Activated gamma-delta T cell (primary cell): ENCODE measurements around the gene CCDC106.
A peak's percentile ranks its signal among the peaks of the same experiment; 100 is the strongest.

Source experiments
- DNase-seq: peaks from one replicate; lab custom pipeline; 2025; lab: John Stamatoyannopoulos, UW

Gene CCDC106

GRCh38 chr19:55635856-55636440 lies 12.1 kb upstream of the CCDC106 start:
- no peak for DNase-seq

DNA sequence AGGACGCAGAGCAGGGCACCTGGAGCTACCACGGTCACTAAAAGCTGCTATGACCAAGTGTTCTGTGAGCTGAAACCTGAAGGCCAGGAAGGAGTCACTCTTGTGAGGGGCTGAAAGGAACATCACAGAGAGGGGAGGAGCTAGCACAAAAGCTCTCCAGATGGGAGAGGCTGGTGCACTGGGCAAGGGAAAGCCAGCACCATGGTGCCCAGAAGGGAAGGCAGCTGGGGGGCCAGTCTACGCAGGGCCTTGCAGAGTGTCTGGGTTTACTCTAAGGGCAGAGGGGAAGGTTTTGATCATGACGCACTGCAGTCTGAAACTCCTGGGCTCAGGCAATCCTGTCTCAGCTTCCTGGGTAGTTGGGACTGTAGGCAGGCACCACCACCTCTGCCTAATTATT lies 11.3 kb upstream of the CCDC106 start:
- no peak for DNase-seq

DNA sequence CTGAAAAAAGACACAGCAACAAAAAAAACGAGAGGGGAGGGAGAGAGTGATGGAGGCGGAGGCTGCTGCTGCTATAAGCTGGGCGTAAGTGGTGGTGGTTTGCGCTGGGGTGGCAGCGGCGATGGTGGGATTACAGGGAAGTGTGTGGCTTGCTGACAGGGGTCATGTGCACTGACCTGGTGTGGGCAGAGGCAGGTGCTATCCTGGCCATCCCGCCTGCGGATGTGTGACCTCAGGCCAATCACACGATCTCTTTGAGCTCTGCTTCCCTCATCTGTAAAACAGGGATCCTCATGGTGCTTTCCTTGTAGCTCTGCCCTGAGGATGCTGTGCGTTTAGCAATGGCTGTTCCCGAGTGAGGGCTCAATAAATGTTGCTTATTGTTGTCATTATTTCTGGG lies 10.5 kb upstream of the CCDC106 start:
- no peak for DNase-seq

DNA sequence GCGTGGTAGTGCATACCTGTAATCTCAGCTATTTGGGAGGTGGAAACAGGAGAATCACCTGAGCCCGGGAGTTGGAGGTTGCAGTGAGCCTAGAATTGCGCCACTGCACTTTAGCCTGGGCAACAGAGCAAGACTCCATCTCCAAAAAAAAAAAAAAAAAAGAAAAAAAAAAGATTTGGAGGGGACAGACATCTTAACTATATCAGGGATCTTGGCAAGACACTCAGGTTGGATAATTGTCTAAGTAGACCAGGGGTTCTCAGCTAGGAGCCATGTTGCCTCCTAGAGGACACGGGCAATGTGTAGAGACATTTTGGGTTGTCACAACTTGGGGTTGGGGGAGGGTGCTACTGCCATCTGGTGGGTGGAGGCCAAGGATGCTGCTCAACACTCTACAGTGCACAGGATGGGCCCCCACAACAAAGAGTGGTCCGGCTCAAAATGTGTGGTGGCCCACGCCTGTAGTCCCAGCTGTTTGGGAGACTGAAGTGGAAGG lies 9.1 kb upstream of the CCDC106 start:
- no peak for DNase-seq

DNA sequence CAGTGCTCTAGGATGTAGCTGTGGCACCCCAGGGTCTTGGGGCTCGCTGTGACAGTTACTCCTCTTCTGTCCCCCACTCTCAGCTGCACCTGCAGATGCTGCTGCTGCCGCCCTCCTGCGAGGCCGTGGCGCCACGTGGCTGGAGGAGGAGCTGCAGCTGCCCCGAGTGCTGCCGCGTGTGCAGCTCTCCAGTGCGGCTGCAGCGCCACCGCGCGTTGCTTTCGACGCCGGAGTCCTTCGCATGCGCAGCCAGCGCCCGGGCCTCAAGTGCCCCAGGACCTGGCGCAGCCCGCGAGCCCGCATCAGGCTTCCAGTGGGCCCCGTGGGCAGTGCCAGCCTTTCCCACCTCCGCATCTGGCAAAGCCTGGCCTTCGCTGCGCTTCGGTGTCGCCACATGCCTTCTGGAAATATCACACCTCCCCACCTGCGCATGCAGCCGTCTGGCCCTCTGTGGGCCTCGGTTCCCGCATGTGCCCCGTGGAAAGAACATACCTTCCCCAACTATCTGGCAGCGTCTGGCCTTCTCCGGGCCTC lies 7.9 kb upstream of the CCDC106 start:
- DNase-seq: peak; percentile 55

GRCh38 chr19:55640577-55641425 lies 7.2 kb upstream of the CCDC106 start, which contains the start of gene ZNF580:
Gene ZNF580, plus strand, starts transcription at chr19:55641002. Its CDS starts 1,507 bp downstream, at chr19:55642509.
- peak; percentile 51 for DNase-seq

GRCh38 chr19:55641426-55642152 lies 6.4 kb upstream of the CCDC106 start:
- DNase-seq: no peak

DNA sequence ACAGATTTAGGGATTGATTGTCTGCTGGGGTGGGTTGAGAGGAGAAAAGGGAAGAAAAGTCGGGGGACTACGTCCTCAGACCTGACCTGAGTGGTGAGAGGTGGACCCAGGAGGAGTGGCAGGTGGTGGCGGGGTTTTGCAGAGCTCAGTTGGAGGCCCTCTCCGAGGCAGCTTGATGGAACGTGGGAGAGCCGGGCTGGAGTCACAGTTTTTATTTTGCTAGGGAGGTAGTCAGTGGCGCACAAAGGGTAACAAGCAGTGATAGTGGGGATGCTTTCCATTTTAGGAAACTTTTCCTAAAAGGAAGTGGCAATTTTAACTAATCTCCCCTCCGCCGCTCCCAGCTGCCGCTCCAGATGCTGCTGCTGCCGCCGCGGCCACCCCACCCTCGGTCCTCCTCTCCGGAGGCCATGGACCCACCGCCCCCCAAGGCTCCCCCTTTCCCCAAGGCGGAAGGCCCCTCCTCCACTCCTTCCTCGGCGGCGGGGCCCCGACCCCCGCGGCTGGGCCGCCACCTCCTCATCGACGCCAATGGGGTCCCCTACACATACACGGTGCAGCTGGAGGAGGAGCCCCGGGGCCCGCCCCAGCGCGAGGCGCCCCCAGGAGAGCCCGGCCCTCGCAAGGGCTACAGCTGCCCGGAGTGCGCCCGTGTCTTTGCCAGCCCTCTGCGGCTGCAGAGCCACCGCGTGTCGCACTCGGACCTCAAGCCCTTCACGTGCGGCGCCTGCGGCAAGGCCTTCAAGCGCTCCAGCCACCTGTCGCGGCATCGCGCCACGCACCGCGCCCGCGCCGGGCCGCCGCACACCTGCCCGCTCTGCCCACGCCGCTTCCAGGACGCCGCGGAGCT lies 5.6 kb upstream of the CCDC106 start:
- no peak for DNase-seq

DNA sequence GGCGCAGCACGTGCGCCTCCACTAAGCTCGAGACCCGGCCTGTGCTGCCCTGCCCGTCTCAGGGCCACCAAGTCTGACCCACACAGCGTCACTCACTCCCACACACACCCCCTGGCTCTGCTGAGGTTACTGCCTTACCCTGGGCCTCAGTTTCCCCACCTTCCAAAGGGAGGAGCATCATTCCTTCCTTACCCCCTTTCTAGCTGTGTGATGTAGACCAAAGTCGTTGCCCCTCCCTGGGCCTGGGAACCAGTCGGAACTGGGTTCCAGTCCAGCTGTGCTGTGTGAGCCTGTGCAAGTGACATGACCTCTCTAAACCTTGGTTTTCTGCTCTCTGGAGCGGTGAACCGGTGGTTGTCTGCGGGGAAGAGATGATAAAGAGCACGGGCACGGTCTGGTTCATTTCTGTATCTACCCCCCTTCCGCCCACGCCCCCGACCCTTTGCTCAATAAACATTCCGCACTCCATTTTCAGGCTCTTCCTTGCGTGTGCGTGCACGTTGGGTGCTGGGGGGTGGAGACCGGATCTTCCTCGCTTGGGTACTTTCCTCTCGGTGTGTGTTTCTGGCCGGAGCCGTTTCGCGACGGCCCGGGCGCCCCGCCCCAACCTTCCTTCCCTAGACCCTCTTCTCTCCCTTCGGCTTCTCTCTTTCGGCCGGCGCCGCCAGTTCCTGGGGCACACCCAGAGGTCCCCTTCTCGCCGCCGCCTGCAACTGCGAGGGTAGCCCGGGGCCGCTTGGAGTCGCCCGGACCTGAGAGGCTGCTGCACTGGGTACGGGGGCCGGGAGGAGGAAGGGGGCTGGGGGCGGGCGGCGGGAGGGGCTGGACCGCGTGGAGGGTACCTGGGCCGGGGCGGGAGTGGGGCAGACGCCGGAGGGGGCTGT lies 4.8 kb upstream of the CCDC106 start, which contains the start of gene ZNF581:
Gene ZNF581 (plus strand): TSS at position 647 of the 884 bp plus-strand sequence. CDS start 923 bp downstream, outside the sequence.
- peak; percentile 54 for DNase-seq

DNA sequence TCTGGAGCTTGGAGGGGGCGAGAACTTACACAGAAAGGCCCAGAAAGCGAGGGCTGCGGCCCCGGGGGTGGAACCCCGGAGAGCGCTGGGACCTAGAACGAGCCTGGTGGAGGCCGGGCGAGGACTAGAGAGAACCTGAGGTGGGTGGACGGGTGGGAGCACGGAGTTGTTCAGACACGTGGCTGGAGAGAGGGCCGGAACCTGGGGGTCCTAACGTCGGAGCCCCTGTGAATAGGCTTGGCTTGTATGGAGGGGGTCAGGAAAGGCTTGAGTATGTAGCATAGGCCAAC lies 4.2 kb upstream of the CCDC106 start:
- no peak for DNase-seq

DNA sequence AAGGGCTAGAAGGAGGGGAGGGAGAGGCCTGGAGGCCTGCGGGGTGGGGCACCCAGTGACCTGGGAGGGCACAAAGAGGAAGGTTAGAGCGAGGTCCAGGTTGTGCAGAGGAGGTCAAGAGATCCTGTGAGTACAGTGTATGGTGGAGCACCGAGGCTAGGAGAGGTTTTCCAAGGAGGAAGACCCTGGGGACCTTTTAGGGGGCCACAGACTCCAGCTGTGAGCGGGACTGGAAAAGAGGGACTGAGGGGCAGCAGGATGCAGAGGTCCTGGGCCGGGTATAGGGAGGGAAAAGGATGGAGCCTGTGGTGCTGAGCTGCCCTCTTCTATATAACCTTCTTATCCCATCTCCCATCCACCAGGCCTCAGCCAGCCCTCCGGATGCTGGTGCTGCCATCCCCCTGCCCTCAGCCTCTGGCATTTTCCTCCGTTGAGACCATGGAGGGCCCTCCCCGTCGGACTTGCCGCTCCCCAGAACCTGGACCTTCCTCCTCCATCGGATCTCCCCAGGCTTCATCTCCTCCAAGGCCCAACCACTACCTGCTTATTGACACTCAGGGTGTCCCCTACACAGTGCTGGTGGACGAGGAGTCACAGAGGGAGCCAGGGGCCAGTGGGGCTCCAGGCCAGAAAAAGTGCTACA lies 3.7 kb upstream of the CCDC106 start:
- no peak for DNase-seq

GRCh38 chr19:55644842-55645511 lies 3.0 kb upstream of the CCDC106 start:
- DNase-seq: no peak

- DNase-seq: no peak
These were observed 2.5 kb upstream of the CCDC106 start for GRCh38 chr19:55645512-55645881.

- no peak for DNase-seq
These were observed 902 bp upstream of the CCDC106 start for GRCh38 chr19:55646889-55647731.

DNA sequence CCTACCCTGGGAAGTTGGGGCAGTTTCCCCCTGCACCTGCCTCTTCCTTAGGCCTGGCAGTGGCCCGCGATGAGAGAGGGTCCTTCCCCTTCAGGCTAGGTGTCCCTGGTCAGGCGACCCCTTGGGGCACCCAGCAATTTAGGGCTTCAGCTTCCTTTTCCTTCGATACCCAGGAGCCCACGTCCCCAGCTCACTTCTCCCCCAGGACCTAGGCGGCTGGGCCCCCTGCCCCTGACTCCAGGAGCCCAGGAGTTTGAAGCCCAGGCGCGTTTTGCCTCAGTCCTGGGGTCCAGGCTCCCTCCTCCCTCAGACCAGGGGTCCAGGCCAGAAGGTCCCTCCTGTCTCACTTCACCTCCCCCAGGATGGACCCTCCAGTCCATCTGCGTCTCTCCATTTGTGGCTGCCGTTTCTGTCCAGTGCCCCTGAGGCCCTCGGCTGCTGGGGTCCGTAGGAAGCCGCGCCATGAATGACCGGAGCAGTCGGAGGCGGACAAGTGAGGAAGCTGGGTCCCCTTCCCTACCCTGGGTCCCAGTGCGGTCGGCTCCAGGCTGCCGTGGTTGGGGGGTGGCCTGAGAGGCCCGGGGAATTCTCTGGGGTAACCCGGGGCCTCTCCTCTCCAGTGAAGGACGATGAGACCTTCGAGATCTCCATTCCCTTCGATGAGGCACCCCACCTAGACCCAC lies 714 bp downstream of the CCDC106 start:
- DNase-seq: no peak

DNA sequence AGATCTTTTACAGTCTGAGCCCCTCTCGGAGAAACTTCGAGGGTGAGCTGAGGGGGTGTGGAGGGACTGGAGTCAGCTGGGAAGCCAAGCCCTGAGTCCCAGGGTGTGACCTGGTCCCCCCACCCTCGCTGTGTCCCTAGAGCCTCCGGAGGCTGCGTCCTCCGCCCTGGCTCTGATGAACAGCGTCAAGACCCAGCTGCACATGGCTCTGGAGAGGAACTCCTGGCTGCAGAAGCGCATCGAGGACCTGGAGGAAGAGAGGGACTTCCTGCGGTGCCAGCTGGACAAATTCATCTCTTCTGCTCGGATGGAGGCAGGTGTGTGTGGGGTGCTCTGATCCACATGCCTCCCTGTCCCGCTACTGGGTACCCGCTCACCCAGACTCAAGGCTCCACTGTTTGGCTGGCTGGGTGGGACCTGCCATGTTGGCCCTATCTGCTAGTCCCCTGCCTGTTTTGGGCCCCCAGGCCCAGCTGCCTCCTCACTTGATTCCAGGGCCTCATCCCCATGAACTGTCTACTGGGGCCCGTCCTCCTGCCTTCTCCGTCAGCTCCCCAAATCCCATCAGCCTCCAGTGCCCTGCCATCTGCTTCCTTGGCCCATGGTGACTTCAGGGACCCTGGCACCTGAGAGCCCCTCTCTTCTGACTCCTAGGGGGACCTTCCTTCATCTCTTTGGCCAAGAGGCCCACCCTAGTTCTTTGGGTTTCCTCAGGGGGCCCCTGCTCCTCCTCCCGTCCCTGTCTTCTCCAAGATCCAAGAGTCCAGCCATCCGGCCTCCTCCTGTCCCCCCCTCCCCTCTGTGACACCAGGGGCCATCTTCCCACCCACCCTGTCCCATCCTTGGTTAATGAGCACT lies 1.5 kb downstream of the CCDC106 start:
- DNase-seq: no peak

DNA sequence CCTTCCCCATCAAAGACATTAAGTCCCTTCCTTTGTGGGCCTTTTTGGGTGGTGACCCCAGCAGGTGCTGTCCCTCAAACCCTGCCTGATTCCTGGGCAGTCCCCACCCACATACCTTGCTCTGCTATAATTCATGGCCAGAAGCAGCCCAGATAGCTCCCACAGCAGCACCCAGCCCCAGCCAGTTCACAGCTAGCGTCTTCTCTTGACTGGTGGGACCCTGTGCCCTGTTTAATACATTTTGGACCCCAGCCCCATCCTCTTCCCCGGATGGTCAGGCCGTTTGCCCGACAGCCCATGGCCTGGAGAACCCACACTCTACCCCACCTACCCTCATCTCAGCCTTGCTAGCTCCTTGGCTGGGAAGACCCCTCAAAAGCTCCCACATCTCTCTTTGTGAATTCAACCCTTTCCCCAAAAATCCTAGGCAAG lies 2.1 kb downstream of the CCDC106 start:
- DNase-seq: no peak
